ENCODE measurements around the gene C20orf204. TPM values are rescaled to one million over a fixed set of nuclear protein-coding genes. Genes with fewer than 3 reads are reported as not detected.

The C20orf204 gene
- total RNA-seq, 1 experiment from 2014 or later, result 3.4 TPM

GRCh38 chr20:64077541-64077875 lies 41.5 kb downstream of the C20orf204 start:
- H3K36me3 ChIP-seq (ENCODE audit: low read depth, low read length), result no peaks in the 10 kb centered on the region
- ATAC-seq (no peak), DNase-seq (no peak)
- H3F3A ChIP-seq (ENCODE audit: low read length, unreplicated experiment), result no peaks in the 10 kb centered on the region
- H3K9ac ChIP-seq (ENCODE audit: low read length), result no peak overlapping the region
- H3K79me2 ChIP-seq (ENCODE audit: low read length), result peaks cover 19% of the 10 kb centered on the region
- TF ChIP-seq EZH2phosphoT487 (IDR thresholded peaks at IDR 0.05; ENCODE audit: borderline replicate concordance, low read length) (no peak), EZH2 (IDR thresholded peaks at IDR 0.05; ENCODE audit: low read length, unreplicated experiment) (no peak)
- TF ChIP-seq, protein P1, sequence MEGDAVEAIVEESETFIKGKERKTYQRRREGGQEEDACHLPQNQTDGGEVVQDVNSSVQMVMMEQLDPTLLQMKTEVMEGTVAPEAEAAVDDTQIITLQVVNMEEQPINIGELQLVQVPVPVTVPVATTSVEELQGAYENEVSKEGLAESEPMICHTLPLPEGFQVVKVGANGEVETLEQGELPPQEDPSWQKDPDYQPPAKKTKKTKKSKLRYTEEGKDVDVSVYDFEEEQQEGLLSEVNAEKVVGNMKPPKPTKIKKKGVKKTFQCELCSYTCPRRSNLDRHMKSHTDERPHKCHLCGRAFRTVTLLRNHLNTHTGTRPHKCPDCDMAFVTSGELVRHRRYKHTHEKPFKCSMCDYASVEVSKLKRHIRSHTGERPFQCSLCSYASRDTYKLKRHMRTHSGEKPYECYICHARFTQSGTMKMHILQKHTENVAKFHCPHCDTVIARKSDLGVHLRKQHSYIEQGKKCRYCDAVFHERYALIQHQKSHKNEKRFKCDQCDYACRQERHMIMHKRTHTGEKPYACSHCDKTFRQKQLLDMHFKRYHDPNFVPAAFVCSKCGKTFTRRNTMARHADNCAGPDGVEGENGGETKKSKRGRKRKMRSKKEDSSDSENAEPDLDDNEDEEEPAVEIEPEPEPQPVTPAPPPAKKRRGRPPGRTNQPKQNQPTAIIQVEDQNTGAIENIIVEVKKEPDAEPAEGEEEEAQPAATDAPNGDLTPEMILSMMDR (conservative IDR thresholded peaks at IDR 0.05; ENCODE audit: low read depth, low read length), result no peak
- intact Hi-C loops (cut with micrococcal nuclease), result no loop called here
- H3K27ac ChIP-seq (ENCODE audit: low read length), result no peak overlapping the region
- H4K20me1 ChIP-seq (ENCODE audit: low read length), result no peaks in the 10 kb centered on the region
- peaks cover 13% of the 10 kb centered on the region for H3K4me1 ChIP-seq (ENCODE audit: insufficient read depth, low read length)
- H2AFZ ChIP-seq (ENCODE audit: low read length), result no peak overlapping the region
- ChIA-PET POLR2A (ENCODE audit: unreplicated experiment) (no interaction called here), CTCF (no interaction called here)
- H3K9me2 ChIP-seq (replicated peaks; ENCODE audit: low read length), result no peaks in the 10 kb centered on the region
- no peak overlapping the region for H3K4me2 ChIP-seq (ENCODE audit: low read length)
- no TSS peak for BruUV-seq (replicated peaks)
- no peaks in the 10 kb centered on the region for H3K9me3 ChIP-seq (ENCODE audit: low read length)
- H3K27me3 ChIP-seq (ENCODE audit: low read length), result no peaks in the 10 kb centered on the region
- H3K4me3 ChIP-seq (ENCODE audit: low read length), result no peak overlapping the region

DNA sequence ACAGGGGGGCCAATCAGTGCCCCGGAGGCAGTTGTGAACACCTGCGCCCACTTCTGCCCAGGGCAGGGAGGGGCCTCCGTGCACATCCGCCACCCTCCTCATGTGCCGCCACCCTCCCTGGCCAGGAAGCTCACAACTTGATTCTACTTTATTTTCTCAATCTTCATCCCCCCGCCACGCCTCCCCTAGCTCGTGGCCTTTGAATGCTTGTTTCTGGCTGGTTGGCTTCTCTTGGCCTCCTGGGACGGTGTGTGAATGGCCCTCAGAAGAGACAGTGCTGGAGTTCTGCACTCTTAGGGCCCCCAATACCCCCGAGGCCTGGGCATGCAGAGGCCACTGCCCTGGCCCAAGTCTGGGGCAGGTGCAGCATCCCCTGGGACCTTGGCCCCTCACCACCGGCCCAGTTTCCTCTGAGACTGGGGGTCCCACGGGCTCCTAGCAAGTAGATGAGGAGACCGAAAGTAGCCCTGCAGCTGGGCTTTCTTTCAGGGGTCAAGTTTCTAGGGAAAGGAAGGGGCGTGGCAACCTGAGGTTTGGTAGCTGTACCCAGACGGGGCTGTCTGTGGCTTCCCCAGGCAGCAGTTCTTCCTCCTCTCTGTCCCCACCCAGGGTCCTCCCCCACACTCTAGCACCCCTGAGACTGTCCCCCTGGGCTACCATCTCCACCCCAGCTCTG lies 42.0 kb downstream of the C20orf204 start:
- peaks cover 16% of the 10 kb centered on the region for H3K4me1 ChIP-seq (ENCODE audit: insufficient read depth, low read length)
- no peaks in the 10 kb centered on the region for H4K20me1 ChIP-seq (ENCODE audit: low read length)
- ChIA-PET CTCF (no interaction called here), POLR2A (ENCODE audit: unreplicated experiment) (no interaction called here)
- BruUV-seq (replicated peaks), result no TSS peak
- peaks cover 19% of the 10 kb centered on the region for H3K79me2 ChIP-seq (ENCODE audit: low read length)
- peak overlapping the region; percentile 97 for H3K4me3 ChIP-seq (ENCODE audit: low read length)
- no peaks in the 10 kb centered on the region for H3K36me3 ChIP-seq (ENCODE audit: low read depth, low read length)
- H3K9ac ChIP-seq (ENCODE audit: low read length), result no peak overlapping the region
- peak overlapping the region; percentile 100 for H3K4me2 ChIP-seq (ENCODE audit: low read length)
- no peaks in the 10 kb centered on the region for H3K27me3 ChIP-seq (ENCODE audit: low read length)
- H3K9me2 ChIP-seq (replicated peaks; ENCODE audit: low read length), result no peaks in the 10 kb centered on the region
- TF ChIP-seq EZH2phosphoT487 (IDR thresholded peaks at IDR 0.05; ENCODE audit: borderline replicate concordance, low read length) (no peak), EZH2 (IDR thresholded peaks at IDR 0.05; ENCODE audit: low read length, unreplicated experiment) (no peak)
- TF ChIP-seq, protein P1 (conservative IDR thresholded peaks at IDR 0.05; ENCODE audit: low read depth, low read length), result no peak
- intact Hi-C loops (cut with micrococcal nuclease), result no loop called here
- DNase-seq, result no peak
- H3K27ac ChIP-seq (ENCODE audit: low read length), result no peak overlapping the region
- ATAC-seq, result no peak
- H2AFZ ChIP-seq (ENCODE audit: low read length), result no peak overlapping the region
- no peaks in the 10 kb centered on the region for H3F3A ChIP-seq (ENCODE audit: low read length, unreplicated experiment)
- H3K9me3 ChIP-seq (ENCODE audit: low read length), result no peaks in the 10 kb centered on the region

- TF ChIP-seq EZH2 (IDR thresholded peaks at IDR 0.05; ENCODE audit: low read length, unreplicated experiment) (no peak), EZH2phosphoT487 (IDR thresholded peaks at IDR 0.05; ENCODE audit: borderline replicate concordance, low read length) (no peak)
- TF ChIP-seq, protein P1 (conservative IDR thresholded peaks at IDR 0.05; ENCODE audit: low read depth, low read length), result no peak
- peak overlapping the region; percentile 91 for H2AFZ ChIP-seq (ENCODE audit: low read length)
- H3K9ac ChIP-seq (ENCODE audit: low read length), result peak overlapping the region; percentile 90
- H3K27me3 ChIP-seq (ENCODE audit: low read length), result no peaks in the 10 kb centered on the region
- no peak for ATAC-seq
- H3K4me1 ChIP-seq (ENCODE audit: insufficient read depth, low read length), result peaks cover 19% of the 10 kb centered on the region
- no peaks in the 10 kb centered on the region for H3K36me3 ChIP-seq (ENCODE audit: low read depth, low read length)
- intact Hi-C loops (cut with micrococcal nuclease), result no loop called here
- H3K4me3 ChIP-seq (ENCODE audit: low read length), result peak overlapping the region; percentile 97
- no peaks in the 10 kb centered on the region for H4K20me1 ChIP-seq (ENCODE audit: low read length)
- POLR2A ChIA-PET (ENCODE audit: unreplicated experiment), result interaction anchor here (0.6 kb wide), 1 partner anchor 516 kb away, joined by 5 read pairs; no protein-coding TSS in a partner anchor
- H3K4me2 ChIP-seq (ENCODE audit: low read length), result peak overlapping the region; percentile 100
- H3K9me3 ChIP-seq (ENCODE audit: low read length), result no peaks in the 10 kb centered on the region
- CTCF ChIA-PET, result no interaction called here
- H3K79me2 ChIP-seq (ENCODE audit: low read length), result peaks cover 19% of the 10 kb centered on the region
- DNase-seq, result no peak
- no peak overlapping the region for H3K27ac ChIP-seq (ENCODE audit: low read length)
- BruUV-seq (replicated peaks), result TSS peak; percentile 53
- H3K9me2 ChIP-seq (replicated peaks; ENCODE audit: low read length), result no peaks in the 10 kb centered on the region
- no peaks in the 10 kb centered on the region for H3F3A ChIP-seq (ENCODE audit: low read length, unreplicated experiment)
Measured at GRCh38 chr20:64078934-64079272, 42.9 kb downstream of the C20orf204 start.

Measured in PC-3 (cell line).